Left renal cortex interstitium (tissue), 4 donors: ENCODE results near the gene MYO9B. TPM values are rescaled to one million over a fixed set of nuclear protein-coding genes. Genes with fewer than 3 reads are reported as not detected.

Source experiments
- DNase-seq, 4 donors: peaks; one replicate each; pipeline ENCODE4 v3.0.0-alpha.2; 2013; ENCODE audit warnings: low read depth in 4 of 4, low spot score in 2 of 4, missing footprints in 1 of 4
- polyA plus RNA-seq, 4 donors: library from polyadenylated mRNA; unstranded; fragments of 120-200 nt; gene quantifications; one replicate each; pipeline ENCODE4 v1.2.1, GENCODE V29; 2013; ENCODE audit not compliant: insufficient read length in 4 of 4

The MYO9B gene
- polyA plus RNA-seq, 4 donors: 45.2 to 74.4 (median 53.9) TPM

GRCh38 chr19:17234911-17235299 lies 159.3 kb downstream of the MYO9B start:
- DNase-seq: no peak

GRCh38 chr19:17235300-17235970 lies 159.9 kb downstream of the MYO9B start:
- peak in 1 of 4 donors; percentile 57 for DNase-seq

GRCh38 chr19:17235971-17236777 lies 160.6 kb downstream of the MYO9B start:
- no peak for DNase-seq

- no peak for DNase-seq
Measured at GRCh38 chr19:17236811-17237543, 161.4 kb downstream of the MYO9B start.

GRCh38 chr19:17237747-17238706 lies 162.4 kb downstream of the MYO9B start:
- DNase-seq: no peak

GRCh38 chr19:17240062-17240752 lies 164.6 kb downstream of the MYO9B start:
- no peak for DNase-seq

- no peak for DNase-seq
Measured at GRCh38 chr19:17240826-17241399, 165.3 kb downstream of the MYO9B start.

- DNase-seq: no peak
Measured at GRCh38 chr19:17242431-17243208, 167.0 kb downstream of the MYO9B start.

- DNase-seq: no peak
Measured at GRCh38 chr19:17243211-17243829, 167.7 kb downstream of the MYO9B start.

GRCh38 chr19:17243830-17244617 lies 168.4 kb downstream of the MYO9B start:
- no peak for DNase-seq

GRCh38 chr19:17244618-17245534 lies 169.3 kb downstream of the MYO9B start:
- DNase-seq: no peak

- DNase-seq: no peak
Measured at GRCh38 chr19:17245535-17245984, 170.0 kb downstream of the MYO9B start, which contains the start of gene NR2F6. Gene NR2F6 (minus strand): TSS chr19:17245919. CDS start chr19:17245220, 699 bp downstream.

- DNase-seq: no peak
Measured at GRCh38 chr19:17246681-17247425, 171.3 kb downstream of the MYO9B start.

GRCh38 chr19:17248011-17248776 lies 172.6 kb downstream of the MYO9B start:
- no peak for DNase-seq
